GM18519 (cell line): Measurements from ENCODE around the gene RALGPS1.

Experiments used
- ATAC-seq: cut with Tn5 transposase; IDR thresholded peaks from one replicate; pipeline ENCODE4 v1.9.1; 2021; ENCODE audit warnings: mild to moderate bottlenecking, moderate library complexity; ENCODE audit not compliant: unreplicated experiment, low FRiP score

RALGPS1 gene

DNA sequence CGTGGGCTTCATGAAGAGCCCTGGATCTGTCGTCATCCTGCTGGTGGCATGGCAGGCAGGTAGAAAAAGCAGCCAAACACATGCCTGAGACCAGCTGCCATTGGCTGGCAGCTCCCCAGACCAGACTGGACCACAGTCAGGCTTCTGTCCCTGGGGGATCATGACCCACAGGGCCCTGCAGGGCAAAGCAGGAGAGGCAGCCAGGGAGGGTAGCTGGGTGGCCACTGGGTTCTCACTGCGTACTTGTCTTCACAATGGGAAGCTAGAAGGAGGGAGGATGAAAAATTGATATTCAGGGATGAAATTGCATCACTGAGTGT, 282.2 kb downstream of the RALGPS1 start:
- no peak for ATAC-seq

GRCh38 chr9:127197186-127197860, 282.7 kb downstream of the RALGPS1 start:
- no peak for ATAC-seq

GRCh38 chr9:127197861-127198430, 283.4 kb downstream of the RALGPS1 start:
- no peak for ATAC-seq

DNA sequence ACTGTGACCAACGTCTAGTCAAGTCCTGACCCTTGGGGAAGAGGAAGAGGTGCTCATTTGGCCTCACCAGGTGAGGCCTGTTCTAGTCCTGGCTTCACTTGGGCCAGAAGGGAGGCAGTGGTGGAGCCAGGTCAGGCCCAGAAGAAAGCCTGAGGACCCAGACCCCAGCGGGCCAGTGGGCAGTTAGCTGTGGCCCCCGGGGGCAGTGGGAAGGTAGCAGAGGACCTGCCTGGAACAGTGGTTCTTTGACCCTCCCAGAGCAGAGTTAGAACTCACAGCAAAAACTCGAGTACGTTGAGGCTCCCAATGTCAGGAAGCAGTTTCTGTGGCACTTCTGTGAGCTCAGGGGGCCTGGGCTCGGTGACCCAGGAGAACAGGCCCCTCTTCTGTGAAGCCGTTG, 284.0 kb downstream of the RALGPS1 start:
- no peak for ATAC-seq

DNA sequence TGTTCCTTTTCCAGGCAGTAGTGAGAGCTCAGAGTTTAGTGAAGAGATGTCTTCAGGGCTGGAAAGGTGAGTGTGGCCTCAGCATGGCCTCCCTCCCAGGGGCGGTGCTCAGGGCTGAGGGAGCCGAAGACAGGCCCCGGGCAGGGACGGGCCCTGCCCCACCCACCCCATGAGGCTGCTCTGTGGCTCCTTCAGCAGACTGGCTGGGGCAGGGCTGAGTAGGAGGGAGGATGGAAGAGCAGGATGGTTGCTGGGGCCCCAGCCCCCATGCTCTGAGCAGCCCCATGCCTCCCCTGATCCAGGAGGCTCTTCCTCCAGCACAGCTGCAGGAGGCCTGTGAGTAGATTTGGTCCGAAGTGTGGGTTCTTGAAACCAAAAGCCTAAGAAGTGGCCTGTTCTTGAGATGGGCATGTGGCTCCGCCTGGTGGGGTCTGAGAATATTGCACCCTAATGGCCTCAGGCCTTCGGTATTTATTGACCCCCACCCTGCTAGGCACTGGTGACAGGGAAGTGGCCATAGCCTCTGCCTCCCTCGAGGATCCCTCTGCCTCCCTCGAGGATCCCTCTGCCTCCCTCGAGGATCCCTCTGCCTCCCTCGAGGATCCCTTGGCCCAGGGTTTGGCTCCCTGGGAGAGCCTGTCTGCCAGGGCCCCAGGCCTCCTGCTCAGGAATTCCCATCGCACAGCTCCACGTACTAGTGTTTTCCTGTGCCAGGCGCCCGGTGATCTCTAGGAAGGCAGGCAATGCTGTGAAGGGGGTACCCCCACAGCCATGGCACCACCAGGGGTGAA, 284.6 kb downstream of the RALGPS1 start:
- no peak for ATAC-seq

GRCh38 chr9:127200106-127200862, 285.7 kb downstream of the RALGPS1 start:
- no peak for ATAC-seq

GRCh38 chr9:127201071-127201541, 286.5 kb downstream of the RALGPS1 start:
- ATAC-seq, result no peak

DNA sequence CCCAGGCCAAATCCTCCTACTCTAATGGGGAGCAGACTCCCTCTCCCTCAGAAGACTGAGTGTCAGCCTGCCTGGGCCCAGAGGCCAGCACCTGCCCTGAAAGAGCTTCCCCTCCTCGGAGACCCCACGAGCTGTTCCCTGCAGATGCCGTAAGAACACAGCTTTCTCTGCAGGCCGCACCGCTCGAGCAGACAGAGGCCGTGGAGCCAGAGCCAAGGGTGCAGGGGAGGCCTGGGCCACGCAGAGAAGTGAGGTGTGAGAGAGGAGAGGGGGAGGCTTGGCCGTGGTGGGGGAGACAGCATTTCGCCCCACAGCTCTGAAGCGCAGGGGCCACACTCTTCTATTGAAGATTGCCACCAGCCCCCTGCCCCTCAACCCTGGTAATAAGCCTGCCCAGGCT, 287.1 kb downstream of the RALGPS1 start:
- ATAC-seq, result no peak

DNA sequence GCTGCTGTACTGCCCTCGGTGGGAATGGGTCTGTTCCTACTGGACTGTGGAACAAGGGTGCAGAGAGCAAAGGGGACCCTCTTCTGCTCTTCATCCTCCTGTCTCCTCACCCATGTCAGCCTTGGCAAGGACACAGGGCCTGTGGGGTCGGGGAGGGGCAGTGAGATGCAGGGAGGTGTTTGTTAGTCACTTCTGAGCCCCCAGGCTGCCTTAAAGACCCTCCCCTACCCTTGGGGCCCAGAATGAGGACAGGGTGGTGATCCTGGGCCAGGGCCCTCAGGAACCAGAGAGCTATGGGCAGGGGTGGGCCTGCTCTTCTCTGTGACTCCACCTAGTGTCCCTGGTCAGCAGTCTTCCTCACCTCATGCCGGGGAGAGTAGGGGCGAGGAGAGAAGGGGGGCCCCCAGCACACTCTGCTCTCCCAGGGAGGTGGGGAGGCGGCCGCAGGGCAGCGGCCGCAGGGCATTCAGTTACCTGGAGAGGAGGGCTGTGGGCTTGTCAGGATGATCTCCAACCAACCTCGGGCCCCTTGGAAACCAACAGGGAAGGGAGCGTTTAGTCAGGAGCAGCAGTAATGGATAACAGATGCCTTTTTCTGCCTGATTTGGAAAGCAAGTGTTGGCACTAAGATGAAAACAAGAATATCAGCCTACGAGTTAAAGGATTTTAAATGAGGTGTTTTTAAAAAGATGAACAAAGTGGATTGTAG, 288.0 kb downstream of the RALGPS1 start:
- no peak for ATAC-seq

DNA sequence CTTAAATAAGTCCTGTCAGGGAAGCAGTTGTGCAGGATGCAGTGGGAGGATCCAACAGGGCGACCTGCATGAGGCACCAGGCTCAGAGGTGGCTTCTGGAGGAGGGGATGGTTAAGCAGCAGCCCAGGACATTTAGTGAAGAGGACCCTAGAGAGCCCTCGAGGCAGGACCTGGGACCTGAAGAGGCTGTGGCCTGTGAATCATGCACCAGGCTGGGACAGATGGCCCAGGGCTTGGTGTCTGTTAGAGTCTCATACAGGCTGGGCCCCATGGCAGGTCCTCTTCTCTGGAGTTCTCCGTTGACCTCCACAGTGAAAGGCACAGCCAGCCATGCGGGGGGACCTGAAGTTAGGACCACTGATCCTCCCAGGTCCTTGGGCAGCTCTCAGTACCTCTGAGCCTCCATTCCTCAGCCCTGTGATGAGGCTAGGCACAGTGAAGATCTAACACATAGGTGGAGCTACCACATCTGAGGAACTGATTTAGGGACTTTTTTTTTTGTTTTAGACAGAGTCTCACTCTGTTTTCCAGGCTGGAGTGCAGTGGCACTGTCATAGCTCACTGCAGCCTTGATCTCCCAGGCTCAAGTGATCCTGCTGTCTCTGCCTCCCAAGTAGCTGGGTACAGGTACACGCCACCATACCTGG, 289.2 kb downstream of the RALGPS1 start:
- ATAC-seq, result no peak

DNA sequence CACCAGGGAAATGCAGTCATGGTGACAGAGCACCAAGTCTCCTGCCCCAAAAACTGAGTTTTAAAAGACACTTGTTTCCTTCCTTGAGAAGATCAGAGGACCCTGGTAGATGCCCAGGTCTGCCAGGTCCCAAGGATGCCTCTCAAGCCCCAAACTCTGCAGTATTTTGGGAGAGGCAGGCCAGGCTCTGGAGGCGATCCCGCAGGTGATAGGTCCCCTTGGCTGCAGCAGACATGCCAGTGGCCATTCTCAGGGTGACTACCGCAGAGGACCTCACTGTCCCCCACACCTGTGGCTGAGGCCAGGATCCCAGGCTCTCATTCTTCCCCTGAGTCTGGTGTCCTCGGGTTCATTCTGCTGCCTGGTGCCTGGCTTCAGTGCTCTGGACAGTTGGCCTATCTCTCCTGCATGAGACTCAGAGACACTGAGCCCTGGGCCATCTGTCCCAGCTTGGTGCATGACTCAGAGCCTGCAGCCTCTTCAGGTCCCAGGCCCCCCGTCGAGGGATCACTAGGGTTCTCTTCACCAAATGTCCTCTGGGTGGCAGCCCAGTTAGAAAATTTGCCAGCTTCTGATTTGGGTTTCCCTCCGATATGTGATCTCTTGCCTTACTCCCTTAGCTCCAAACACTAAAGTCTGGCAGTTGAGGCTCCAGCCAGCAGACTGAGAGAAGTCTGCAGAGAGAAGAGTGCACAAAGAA, 290.3 kb downstream of the RALGPS1 start:
- no peak for ATAC-seq

- no peak for ATAC-seq
These were observed 291.4 kb downstream of the RALGPS1 start for GRCh38 chr9:127205952-127206351.

DNA sequence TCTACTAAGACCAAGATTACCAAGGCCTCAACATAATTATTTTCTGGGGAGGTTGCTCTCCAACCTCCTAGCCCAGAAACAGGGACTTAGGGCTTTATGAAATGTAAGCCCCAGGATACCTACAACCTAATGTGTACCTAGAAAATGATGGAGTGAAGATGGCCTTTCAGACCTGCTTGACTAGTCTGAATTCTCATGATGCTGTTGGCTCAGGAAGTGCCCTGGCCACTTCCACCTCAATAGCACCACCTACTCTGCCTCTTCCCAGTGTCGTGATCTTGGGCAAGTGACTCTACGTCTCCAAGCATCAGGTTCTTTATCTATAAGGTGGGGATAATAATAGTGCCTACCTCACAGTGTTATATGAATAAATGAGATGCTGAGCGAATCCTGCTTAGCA, 292.1 kb downstream of the RALGPS1 start:
- ATAC-seq, result no peak

GRCh38 chr9:127207734-127208410, 293.3 kb downstream of the RALGPS1 start:
- ATAC-seq, result no peak

DNA sequence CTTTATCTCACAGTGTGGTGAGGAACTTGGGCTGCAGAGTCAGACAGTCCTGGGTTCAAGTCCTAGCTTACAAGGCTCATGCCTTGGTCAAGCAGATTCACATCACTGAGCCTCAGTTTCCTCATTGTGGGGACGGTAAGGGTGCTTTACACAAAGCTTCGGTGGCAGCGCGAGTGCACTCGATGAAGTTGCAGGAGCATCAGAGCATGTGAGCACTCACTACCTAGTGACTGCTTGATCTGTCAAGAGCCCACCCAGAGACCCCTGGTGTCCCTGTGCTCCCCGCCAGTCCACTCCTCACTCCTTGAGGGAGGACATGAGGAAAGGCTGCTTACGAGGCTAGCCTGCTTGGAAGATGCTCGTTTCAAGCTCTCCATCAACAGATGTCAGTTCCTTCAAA, 293.8 kb downstream of the RALGPS1 start:
- no peak for ATAC-seq

DNA sequence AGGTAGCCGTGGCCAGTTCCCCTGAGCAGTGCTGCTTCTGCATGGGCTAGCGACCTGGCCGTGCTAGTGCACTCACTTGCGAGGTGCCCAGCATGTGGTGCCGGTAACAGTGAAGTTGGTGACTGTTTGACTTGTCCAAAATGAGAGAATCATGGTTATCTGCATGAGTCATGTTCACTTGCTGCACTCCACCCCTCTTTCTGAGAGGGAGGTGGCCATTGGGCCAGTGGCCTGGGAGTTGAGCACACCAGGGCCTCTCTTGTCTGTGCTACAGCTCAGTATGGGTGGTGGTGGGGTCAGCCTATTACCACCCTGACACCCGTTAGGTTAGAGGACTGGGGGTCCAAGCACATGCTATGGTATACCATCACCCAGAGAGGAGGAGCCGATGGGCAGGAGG, 294.6 kb downstream of the RALGPS1 start:
- no peak for ATAC-seq

GRCh38 chr9:127209948-127210640, 295.5 kb downstream of the RALGPS1 start:
- no peak for ATAC-seq
